SK-N-MC (cell line): ENCODE measurements around the gene PSPC1.

ENCODE experiments used
- EZH2 ChIP-seq: fragments of 200-600 bp; sonication (generic); IDR thresholded peaks from one replicate; pipeline ENCODE4 v1.6.1; 2017; ENCODE audit warnings: antibody characterized with exemption
- POLR2AphosphoS5 ChIP-seq: IDR thresholded peaks from 2 replicates; pipeline ENCODE4 v1.6.1; 2012; ENCODE audit warnings: mild to moderate bottlenecking, low read depth, low read length, borderline replicate concordance

DNA sequence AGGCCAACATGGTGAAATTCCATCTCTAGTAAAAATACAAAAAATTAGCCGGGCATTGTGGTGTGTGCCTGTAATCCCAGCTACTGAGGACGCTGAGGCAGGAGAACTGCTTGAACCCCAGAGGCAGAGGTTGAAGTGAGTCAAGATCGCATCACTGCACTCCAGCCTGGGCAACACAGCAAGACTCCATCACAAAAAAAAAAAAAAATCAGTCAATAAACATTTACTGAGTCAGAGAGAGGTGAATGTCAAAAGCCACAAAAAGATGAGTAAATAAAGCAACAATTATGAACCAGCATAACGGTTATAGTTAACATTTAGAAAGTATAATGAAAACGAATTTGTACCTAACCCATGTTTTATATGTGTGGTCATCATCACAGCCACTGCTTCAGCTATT lies 23.1 kb downstream of the PSPC1 start:
- TF ChIP-seq POLR2AphosphoS5 (no peak), EZH2 (no peak)
